NB4 (cell line): Measurements from ENCODE around the gene NOP56.

Source experiments
- DNase-seq: peaks from one replicate; pipeline ENCODE4 v3.0.0; 2010; ENCODE audit warnings: low read depth
- H3K4me3 ChIP-seq: one replicate; pipeline ENCODE4 v1.5.1; 2011; ENCODE audit warnings: mild to moderate bottlenecking, low read depth, low read length, moderate library complexity
- CTCF ChIP-seq: IDR thresholded peaks from one replicate; pipeline ENCODE4 v1.5.1; 2012; ENCODE audit warnings: low read depth, low read length
- MAX ChIP-seq: IDR thresholded peaks from 2 replicates; pipeline ENCODE4 v1.6.1; 2011; ENCODE audit warnings: low read depth, low read length
- MYC ChIP-seq: IDR thresholded peaks from 2 replicates; pipeline ENCODE4 v1.6.1; 2011; ENCODE audit warnings: low read depth, low read length
- POLR2A ChIP-seq: IDR thresholded peaks from 2 replicates; pipeline ENCODE4 v1.6.1; 2011; ENCODE audit warnings: mild to moderate bottlenecking; ENCODE audit not compliant: insufficient read length; ENCODE audit errors: extremely low read depth

Gene NOP56

GRCh38 chr20:2619337-2619736 lies 33.1 kb upstream of the NOP56 start:
- no peak overlapping the region for H3K4me3 ChIP-seq
- no peak for DNase-seq
- no peak for TF ChIP-seq POLR2A
- no peak for TF ChIP-seq CTCF
- TF ChIP-seq MAX: no peak
- no peak for TF ChIP-seq MYC

- no peak for DNase-seq
- no peak overlapping the region for H3K4me3 ChIP-seq
- TF ChIP-seq POLR2A (no peak), MAX (no peak)
Measured at GRCh38 chr20:2619961-2620595, 32.4 kb upstream of the NOP56 start.

- TF ChIP-seq CTCF (no peak), MYC (no peak), MAX (no peak), POLR2A (no peak)
- DNase-seq: no peak
Measured at GRCh38 chr20:2624190-2624589, 28.2 kb upstream of the NOP56 start.

GRCh38 chr20:2625062-2625461 lies 27.4 kb upstream of the NOP56 start:
- H3K4me3 ChIP-seq: no peak overlapping the region
- DNase-seq: no peak
- TF ChIP-seq CTCF: no peak
- TF ChIP-seq MAX: no peak
- no peak for TF ChIP-seq POLR2A
- no peak for TF ChIP-seq MYC

More at GRCh38 chr20:2624190-2624589, 28.2 kb upstream of the NOP56 start:
- H3K4me3 ChIP-seq: no peak overlapping the region

GRCh38 chr20:2626853-2627541 lies 25.4 kb upstream of the NOP56 start:
- H3K4me3 ChIP-seq: no peak overlapping the region
- TF ChIP-seq MAX: no peak
- no peak for TF ChIP-seq POLR2A
- TF ChIP-seq CTCF: no peak
- no peak for TF ChIP-seq MYC
- no peak for DNase-seq

- H3K4me3 ChIP-seq: no peak overlapping the region
- peak; percentile 32 for DNase-seq
- peak; percentile 2 for TF ChIP-seq CTCF
- TF ChIP-seq POLR2A: no peak
- no peak for TF ChIP-seq MAX
Measured at GRCh38 chr20:2631228-2631627, 21.2 kb upstream of the NOP56 start.
